Kidney epithelial cell (primary cell): ENCODE results near the gene SYT1. TPM values are rescaled to one million over a fixed set of nuclear protein-coding genes. Genes with fewer than 3 reads are reported as not detected.

Experiments
- DNase-seq: peaks from one replicate; pipeline ENCODE4 v3.0.0-alpha.2; 2010; ENCODE audit warnings: low read depth
- H3K27me3 ChIP-seq: 2 replicates; pipeline ENCODE4 v1.6.0; 2011; ENCODE audit warnings: low read length; ENCODE audit not compliant: control insufficient read depth, insufficient read depth
- H3K36me3 ChIP-seq: 2 replicates; pipeline ENCODE4 v1.5.1; 2011; ENCODE audit warnings: low read length; ENCODE audit not compliant: control insufficient read depth, insufficient read depth
- H3K4me3 ChIP-seq: 2 replicates; pipeline ENCODE4 v1.5.1; 2011; ENCODE audit warnings: low read depth, mild to moderate bottlenecking, control low read depth, low read length
- total RNA-seq: library from RNA; depleted of rRNA; stranded (reverse); fragments of >200 nt; gene quantifications from 2 replicates; pipeline ENCODE4 v1.2.3, GENCODE V29; 2015
- TF ChIP-seq, protein P1 (sequence below): IDR thresholded peaks from 2 replicates; pipeline ENCODE4 v1.5.1; 2011; ENCODE audit warnings: mild to moderate bottlenecking, moderate library complexity, low read length, control low read depth, inconsistent platforms; ENCODE audit not compliant: insufficient read depth, poor library complexity, severe bottlenecking

SYT1 gene
- total RNA-seq, 1 donor from 2014 or later = 7.4 TPM

DNA sequence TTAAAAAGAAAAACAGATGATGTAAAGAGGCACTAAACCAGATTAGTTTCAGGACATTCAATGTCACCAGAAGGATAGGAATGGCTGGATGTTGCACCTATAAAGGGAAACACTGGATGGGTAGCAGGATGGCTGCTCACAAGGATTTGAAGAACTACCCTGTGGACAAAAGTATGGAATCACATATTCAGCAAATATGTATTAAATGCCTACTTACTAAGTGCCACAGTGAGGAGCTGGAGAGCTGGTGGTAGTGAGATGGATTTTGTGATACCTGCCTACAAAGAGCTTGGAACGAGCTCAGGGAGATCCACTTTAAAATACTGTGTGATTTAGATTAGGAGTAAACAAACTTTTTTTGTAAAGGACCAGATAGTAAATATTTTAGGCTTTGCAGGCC is 510.0 kb downstream of the SYT1 start:
- DNase-seq = no peak
- H3K36me3 ChIP-seq = no peaks in the 10 kb centered on the region
- no peak overlapping the region for H3K4me3 ChIP-seq
- TF ChIP-seq, protein P1, sequence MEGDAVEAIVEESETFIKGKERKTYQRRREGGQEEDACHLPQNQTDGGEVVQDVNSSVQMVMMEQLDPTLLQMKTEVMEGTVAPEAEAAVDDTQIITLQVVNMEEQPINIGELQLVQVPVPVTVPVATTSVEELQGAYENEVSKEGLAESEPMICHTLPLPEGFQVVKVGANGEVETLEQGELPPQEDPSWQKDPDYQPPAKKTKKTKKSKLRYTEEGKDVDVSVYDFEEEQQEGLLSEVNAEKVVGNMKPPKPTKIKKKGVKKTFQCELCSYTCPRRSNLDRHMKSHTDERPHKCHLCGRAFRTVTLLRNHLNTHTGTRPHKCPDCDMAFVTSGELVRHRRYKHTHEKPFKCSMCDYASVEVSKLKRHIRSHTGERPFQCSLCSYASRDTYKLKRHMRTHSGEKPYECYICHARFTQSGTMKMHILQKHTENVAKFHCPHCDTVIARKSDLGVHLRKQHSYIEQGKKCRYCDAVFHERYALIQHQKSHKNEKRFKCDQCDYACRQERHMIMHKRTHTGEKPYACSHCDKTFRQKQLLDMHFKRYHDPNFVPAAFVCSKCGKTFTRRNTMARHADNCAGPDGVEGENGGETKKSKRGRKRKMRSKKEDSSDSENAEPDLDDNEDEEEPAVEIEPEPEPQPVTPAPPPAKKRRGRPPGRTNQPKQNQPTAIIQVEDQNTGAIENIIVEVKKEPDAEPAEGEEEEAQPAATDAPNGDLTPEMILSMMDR = no peak
- H3K27me3 ChIP-seq = no peaks in the 10 kb centered on the region

DNA sequence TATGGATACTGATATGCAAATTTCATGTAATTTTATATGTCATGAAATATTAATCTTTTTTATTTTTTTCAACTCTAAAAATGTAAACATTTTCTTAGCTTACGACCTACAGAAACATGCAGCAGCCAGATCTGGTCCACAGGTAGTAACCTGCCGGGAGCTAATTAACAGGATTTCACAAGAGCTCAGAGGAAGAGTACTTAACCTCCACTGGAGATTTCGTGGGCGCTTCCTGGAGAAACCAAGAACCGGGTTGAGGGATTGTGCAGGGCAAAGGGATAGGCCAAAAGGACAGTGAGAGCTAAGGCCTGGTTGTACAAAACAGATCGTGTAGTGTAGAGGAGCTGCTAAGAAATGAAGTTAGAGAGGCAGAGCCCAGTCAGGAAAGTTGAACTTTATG is 510.5 kb downstream of the SYT1 start:
- TF ChIP-seq, protein P1 = no peak
- Histone ChIP-seq H3K27me3 (no peaks in the 10 kb centered on the region), H3K36me3 (no peaks in the 10 kb centered on the region), H3K4me3 (no peak overlapping the region)
- no peak for DNase-seq

DNA sequence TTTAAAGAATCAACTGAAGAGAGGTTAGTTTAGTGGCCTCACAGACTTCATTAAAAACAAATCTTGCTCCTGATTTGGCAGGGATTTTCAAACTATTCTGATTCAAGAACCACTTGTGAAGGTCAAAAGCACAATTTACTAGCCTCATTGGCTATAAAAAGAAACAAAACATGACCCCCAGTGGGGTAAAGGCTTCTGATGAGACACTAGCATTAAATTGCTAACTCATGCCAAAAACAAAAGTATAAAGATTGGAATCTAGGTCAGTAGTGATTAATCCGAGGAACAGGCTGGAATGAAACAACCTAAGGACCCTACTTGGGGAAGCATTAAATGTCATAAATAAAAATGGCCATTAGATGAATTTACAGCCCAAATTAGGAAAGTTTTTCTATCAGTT is 513.9 kb downstream of the SYT1 start:
- no peak for DNase-seq
- no peaks in the 10 kb centered on the region for H3K36me3 ChIP-seq
- TF ChIP-seq, protein P1 = no peak
- H3K4me3 ChIP-seq = no peak overlapping the region
- H3K27me3 ChIP-seq = no peaks in the 10 kb centered on the region

DNA sequence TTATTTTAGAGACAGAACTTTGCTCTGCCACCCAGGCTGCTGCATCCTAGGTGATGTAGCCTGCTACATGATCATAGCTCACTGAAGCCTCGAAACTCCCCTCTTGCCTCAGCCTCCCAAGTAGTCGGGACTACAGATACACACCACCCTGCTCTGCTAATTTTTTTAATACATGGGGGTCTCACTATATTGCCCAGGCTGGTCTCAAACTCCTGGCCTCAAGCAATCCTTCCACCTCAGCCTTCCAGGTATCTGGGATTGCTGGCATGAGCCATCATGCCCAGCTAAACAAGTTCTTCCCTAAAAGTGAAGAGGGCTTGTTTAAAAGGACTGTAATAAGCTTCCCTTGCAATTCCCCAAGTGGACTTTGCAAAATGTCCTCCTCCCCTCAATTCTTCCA is 515.8 kb downstream of the SYT1 start:
- Histone ChIP-seq H3K36me3 (no peaks in the 10 kb centered on the region), H3K27me3 (no peaks in the 10 kb centered on the region), H3K4me3 (no peak overlapping the region)
- no peak for DNase-seq
- TF ChIP-seq, protein P1 = no peak

DNA sequence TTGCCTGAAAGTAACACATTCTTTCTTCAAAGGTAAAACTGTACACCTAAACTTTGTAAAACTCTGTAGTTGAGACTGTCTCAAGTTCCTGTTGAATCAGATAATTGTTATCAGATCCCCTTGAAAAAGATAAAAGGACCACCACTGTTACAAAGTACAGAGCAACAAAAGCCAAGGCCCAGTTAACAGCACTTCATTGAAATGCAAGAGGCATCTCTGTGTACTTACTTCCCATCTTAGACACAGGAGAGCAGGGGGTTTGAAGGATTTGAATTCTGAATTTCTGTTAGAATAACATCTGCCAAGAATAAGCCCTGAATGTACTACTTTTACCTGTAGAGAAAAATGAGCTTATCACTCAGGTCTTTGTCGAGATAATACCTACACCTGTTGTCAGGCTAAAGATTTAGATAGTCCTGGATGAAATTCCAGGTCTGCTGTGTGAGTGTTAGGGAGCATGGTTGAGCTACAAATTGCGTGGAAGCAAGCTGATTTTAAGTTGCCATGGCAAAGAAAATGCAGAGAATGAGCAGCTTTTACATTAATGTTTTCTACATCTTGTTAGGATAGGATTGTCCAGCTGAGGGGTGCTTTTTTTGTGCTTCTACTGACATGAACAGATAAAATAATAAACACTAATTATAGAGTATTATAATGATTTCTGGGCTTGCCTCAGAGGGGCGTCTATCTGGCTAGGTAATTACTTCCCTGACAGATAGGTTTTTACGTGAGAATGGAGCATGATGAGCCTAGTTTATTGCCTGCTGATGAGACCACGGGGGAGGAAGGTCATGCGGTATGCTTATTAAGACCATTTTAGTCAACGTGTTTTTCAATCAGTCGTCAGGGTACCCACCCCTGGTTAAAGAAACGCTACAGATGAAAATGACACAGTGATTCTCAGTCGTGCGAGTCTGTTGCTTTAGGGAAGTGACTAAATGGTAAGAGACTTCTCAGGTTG is 517.0 kb downstream of the SYT1 start:
- H3K36me3 ChIP-seq = no peaks in the 10 kb centered on the region
- no peak overlapping the region for H3K4me3 ChIP-seq
- no peak for DNase-seq
- no peaks in the 10 kb centered on the region for H3K27me3 ChIP-seq
- TF ChIP-seq, protein P1 = no peak

DNA sequence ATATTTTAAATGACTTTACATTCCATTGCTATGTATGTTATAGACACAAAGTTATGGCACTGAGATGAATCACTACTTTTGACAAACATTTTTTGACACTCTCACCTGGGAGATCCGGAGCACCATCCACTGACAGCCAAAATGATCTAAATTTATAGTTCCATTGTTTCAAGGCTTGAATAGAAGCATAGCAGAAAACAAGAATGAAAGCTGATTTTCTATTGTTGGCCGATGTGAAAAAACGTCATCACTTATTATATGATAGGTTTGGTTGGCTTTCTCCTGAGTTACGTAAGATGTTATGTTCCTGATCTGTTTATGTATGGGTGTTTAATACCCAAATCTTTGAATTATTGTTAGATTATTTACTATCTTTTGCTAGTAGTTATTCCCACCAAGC is 520.0 kb downstream of the SYT1 start:
- TF ChIP-seq, protein P1 = no peak
- Histone ChIP-seq H3K4me3 (no peak overlapping the region), H3K36me3 (no peaks in the 10 kb centered on the region), H3K27me3 (no peaks in the 10 kb centered on the region)
- no peak for DNase-seq
